LNCaP clone FGC (cell line): ENCODE results near the gene ALDH2.
"Not testable (repeated sequence)": the region's sequence is repeated elsewhere in the genome, so short reads cannot be mapped to it uniquely, and the experiment has no call there.

Experiments used
- DNase-seq: peaks from one replicate; pipeline ENCODE4 v3.0.0-alpha.2; 2011; ENCODE audit warnings: low read depth
- H3K4me3 ChIP-seq: 2 replicates; pipeline ENCODE4 v1.5.1; 2011; ENCODE audit warnings: mild to moderate bottlenecking, low read depth, low read length, control low read depth
- CTCF ChIP-seq: IDR thresholded peaks from 2 replicates; pipeline ENCODE4 v1.5.1; 2012; ENCODE audit warnings: mild to moderate bottlenecking; ENCODE audit not compliant: control insufficient read depth, insufficient read depth; ENCODE audit errors: extremely low read depth

Gene ALDH2

DNA sequence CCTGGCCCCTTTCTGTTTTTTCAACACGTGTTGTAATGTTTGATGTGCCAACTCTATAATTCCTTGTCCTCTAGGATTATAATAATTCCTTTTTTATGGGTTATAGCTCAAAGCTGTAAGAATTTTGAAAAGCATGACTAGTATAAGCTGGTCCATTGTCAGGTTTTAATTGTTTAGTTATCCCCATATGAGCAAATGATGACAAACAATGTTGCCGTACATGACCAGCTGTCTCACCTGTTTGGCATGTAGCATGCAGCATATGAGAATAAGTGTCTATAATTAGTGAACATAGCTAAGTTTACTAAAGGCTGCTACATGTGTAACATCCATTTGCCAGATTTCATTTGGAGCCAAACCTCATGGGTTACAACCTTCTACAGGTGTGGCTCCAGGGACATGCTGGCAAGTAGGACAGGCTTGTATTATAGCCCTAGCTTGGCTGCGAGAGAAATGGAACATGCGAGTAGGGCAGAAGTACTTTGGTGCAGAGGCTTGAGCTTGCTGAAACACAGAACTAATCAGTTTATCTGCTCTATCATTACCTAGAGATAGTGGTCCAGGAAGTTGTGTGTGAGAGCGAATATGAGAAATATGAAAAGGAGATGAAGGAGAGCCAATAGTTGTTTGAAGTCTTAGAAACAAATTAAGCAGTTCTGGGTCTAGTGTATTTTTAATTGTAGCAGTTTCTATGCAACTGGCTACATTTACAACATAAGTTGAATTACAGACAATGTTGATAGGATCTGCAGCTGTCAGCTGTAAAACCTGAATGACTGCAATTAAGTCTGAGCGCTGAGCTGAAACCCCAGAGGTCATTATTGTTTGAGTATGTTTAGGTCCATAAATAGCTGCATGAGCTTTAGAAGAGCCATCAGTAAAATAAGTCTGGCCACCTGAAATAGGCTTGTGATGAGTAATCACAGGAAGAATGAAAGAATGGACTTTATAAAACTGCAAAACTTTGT, 52.7 kb downstream of the ALDH2 start:
- TF ChIP-seq CTCF, result no peak
- H3K4me3 ChIP-seq, result no peak overlapping the region
- DNase-seq, result peak; percentile 61

DNA sequence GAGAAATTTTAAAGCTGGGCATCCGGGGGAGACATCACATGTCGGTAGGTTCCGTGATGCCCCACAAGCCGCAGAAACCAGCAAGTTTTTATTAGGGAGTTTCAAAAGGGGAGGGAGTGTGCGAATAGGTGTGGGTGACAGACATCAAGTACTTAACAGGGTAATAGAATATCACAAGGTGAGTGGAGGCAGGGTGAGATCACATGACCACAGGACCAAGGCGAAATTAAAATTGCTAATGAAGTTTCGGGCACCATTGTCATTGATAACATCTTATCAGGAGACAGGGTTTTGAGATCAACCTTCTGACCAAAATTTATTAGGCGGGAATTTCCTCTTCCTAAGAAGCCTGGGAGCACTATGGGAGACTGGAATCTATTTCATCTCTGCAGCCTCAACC, 54.1 kb downstream of the ALDH2 start:
- not testable (repeated sequence) for H3K4me3 ChIP-seq, DNase-seq

- DNase-seq, result no peak
- H3K4me3 ChIP-seq, result no peak overlapping the region
- TF ChIP-seq CTCF, result no peak
Observed at GRCh38 chr12:111822886-111823285, 56.2 kb downstream of the ALDH2 start.

DNA sequence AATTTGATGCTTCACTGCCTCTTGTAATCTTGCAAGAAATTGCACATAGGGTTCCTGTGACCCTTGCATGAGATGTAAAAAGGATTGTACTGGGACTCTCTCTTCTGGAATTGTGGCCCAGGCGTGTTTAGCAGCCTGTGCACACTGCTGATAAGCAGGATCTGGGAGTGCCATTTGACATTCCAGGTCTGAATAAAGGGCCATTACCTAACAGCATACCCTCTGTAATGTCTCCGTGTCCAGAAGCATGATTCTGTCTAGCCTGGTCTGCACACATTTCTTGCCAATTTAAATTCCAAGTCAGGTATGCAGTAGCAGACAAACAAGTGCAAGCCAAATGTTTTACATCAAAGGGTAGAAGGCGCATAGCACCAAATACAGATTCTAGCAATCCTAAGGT, 57.2 kb downstream of the ALDH2 start:
- TF ChIP-seq CTCF, result no peak
- no peak for DNase-seq

DNA sequence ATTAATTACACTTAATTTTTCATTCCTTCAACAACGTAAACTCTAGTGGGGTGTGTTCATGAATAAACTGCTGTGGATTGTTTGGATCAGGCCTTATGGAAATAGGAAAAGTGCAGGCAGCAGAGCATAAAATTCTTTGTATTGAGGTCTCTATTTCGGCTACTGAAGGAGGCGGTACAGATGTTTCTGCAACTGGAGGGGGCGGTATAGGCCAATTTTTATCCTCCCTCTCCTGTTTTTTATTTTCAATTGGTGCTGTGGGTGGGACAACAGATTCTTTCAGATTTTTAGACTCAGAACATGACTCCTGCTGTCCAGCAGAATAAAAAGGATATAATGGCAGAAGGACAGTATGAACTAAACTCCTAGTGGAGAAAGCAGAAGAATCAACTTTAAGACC, 57.6 kb downstream of the ALDH2 start:
- not testable (repeated sequence) for H3K4me3 ChIP-seq, DNase-seq
- TF ChIP-seq CTCF, result peak; percentile 27

More for the DNA sequence above, 57.2 kb downstream of the ALDH2 start:
- no peak overlapping the region for H3K4me3 ChIP-seq

DNA sequence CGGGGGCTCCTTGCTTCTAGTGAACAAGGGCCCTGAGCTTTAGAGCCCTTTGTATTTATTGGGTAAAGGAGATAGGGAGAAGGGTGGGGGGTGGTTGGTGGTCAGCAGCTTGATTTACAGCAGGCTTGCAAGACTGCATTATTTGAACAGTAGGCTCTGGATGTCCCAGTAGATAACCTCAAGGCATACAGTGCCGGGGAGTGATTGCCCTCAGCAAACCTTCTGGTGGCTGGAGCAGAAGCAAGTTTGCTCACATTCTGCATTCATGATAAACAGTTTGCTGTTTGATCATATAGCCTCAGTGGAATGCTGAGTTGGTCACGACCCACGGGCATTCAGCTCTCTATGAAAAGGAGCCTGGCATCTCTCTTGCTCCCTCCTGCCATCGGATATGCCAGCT, 58.8 kb downstream of the ALDH2 start:
- no peak for TF ChIP-seq CTCF

DNA sequence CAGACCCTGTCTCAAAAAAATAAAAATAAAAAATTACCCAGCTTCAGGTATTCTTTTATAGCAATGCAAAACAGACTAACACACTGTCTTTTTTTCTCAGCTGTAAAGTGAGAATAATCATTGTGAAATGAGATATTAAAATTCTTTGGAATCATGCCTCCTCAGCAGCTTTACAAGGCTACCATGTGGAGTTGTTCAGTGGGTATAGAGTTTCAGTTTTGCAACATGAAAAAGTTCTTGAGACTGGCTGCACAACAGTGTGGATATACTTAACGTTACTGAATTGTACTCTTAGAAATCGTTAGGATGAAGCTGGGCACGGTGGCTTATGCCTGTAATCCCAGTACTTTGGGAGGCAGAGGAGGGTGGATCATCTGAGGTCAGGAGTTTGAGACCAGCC, 59.6 kb downstream of the ALDH2 start:
- DNase-seq, result no peak
- no peak for TF ChIP-seq CTCF
- H3K4me3 ChIP-seq, result no peak overlapping the region

More for the DNA sequence above, 58.8 kb downstream of the ALDH2 start:
- no peak overlapping the region for H3K4me3 ChIP-seq
- DNase-seq, result no peak
